GM20000 (cell line): ENCODE measurements around the gene KIRREL2.
"Not testable (repeated sequence)": the region's sequence is repeated elsewhere in the genome, so short reads cannot be mapped to it uniquely, and the experiment has no call there.

ENCODE experiments used
- DNase-seq: peaks from one replicate; pipeline ENCODE4 v3.0.0; 2012; ENCODE audit warnings: low spot score
- TF ChIP-seq, protein P1 (sequence below): IDR thresholded peaks from 2 replicates; pipeline ENCODE4 v1.5.1; 2012; ENCODE audit warnings: mild to moderate bottlenecking, control low read depth; ENCODE audit errors: extremely low read depth, missing control alignments

KIRREL2 gene

DNA sequence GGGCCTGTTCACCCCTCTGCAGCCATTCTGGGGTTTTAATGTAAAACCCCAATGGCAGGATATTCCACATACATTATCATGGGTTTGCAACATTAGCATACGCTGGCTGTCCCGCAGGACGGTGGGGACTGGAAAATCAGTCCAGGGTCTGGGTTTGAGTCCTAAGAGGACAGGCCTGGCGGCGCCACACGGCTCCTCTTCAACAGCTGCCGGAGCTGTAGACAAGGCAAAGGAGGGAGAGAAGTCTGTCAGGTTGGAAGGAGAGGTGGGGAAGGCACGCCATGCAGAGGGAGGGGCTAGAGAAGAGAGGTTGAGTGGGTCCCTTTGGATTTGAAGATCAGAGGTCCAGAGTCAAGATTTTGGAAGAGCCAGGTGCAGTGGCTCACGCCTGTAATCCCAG lies 31.7 kb downstream of the KIRREL2 start:
- TF ChIP-seq, protein P1, sequence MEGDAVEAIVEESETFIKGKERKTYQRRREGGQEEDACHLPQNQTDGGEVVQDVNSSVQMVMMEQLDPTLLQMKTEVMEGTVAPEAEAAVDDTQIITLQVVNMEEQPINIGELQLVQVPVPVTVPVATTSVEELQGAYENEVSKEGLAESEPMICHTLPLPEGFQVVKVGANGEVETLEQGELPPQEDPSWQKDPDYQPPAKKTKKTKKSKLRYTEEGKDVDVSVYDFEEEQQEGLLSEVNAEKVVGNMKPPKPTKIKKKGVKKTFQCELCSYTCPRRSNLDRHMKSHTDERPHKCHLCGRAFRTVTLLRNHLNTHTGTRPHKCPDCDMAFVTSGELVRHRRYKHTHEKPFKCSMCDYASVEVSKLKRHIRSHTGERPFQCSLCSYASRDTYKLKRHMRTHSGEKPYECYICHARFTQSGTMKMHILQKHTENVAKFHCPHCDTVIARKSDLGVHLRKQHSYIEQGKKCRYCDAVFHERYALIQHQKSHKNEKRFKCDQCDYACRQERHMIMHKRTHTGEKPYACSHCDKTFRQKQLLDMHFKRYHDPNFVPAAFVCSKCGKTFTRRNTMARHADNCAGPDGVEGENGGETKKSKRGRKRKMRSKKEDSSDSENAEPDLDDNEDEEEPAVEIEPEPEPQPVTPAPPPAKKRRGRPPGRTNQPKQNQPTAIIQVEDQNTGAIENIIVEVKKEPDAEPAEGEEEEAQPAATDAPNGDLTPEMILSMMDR = no peak
- DNase-seq = no peak

DNA sequence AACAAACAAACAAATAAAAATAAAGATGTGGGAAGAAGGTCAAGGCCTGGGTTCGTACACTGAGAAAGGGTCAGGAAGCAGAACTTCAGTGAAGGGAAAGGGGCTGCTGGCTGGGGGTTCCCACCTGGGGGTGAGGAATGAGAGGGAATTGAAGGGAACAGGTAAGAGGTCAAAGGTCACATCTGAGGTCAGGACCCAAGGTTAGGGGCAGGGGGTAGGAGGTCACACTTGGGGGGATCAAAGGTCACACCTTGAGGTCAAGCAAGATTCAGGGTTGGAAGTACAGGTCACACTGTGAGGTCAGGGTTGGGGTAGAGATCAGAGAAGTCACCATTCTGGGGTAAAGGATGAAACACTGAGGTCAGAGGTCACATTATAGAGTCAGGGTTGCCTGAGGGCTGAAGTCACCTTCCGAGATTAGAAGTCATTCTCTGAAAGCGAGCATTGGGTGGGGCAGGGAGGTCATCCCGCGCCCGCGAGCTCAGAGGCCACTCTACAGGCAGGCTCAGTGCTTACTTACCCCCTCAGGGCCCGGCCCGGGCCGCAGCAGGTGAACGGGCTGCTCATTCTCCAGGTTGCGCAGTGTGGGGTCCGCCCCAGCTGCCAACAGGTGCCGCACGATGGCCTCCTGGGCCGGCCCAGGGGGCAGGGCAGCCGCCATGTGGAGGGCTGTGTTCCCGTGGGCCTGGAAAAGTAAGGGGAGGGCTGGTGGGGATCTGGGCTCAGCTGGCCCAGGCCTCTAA lies 32.8 kb downstream of the KIRREL2 start:
- no peak for DNase-seq
- TF ChIP-seq, protein P1 = no peak

DNA sequence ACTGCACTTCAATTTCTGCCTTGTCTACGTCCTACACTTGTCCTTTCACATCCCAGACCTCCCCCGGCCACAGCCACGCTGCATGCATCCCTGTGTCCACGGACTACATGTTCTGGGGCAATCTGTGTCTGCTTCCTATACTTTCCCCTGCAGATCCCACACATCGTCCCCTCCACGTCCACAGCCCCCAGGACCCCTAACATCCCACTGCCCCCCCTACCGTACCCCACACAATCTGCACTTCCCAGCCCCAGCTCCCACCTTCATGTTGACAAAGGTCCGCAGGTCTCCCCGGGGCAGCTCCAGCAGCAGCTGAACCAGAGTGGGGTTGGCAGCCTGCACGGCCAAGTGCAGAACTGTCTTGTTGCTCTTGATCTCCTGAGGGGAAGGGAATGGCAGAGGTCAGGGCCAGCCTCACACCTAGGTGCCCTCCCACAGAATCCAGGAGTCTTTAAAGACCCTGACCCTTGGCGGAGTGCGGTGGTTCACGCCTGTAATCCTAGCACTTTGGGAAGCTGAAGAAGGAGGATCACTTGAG lies 33.5 kb downstream of the KIRREL2 start:
- TF ChIP-seq, protein P1 = no peak
- no peak for DNase-seq

DNA sequence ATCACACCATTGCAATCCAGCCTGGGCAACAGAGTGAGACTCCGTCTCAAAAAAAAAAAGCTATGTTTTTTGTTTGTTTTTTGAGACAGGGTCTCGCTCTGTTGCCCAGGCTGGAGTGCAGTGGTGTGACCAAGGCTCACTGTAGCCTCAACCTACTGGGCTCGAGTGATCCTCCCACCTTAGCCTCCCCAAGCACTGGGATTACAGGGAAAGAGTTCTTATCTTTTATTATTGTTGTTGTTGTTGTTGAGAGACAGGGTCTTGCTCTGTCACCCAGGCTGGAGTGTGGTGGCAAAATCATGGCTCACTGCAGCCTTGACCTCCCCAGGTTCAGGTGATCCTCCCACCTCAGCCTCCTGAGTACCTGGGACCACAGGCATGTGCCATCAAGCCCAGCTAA lies 35.1 kb downstream of the KIRREL2 start:
- DNase-seq = not testable (repeated sequence)

DNA sequence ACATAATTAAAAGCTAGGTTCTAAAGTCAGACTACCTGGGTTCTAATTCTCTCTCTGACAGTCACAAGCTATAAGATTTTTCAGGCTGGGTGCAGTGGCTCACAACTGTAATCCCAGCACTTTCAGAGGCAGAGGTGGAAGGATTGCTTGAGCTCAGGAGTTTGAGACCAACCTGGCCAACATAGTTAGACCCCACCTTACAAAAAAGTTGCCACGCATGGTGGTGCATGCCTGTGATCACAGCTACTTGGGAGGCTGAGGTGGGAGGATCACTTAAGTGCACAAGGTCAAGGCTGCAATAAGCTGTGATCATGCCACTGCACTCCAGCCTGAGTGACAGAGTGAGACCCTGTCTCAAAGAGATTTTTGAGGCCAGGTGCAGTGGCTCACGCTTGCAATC lies 37.6 kb downstream of the KIRREL2 start:
- no peak for DNase-seq
- TF ChIP-seq, protein P1 = no peak

DNA sequence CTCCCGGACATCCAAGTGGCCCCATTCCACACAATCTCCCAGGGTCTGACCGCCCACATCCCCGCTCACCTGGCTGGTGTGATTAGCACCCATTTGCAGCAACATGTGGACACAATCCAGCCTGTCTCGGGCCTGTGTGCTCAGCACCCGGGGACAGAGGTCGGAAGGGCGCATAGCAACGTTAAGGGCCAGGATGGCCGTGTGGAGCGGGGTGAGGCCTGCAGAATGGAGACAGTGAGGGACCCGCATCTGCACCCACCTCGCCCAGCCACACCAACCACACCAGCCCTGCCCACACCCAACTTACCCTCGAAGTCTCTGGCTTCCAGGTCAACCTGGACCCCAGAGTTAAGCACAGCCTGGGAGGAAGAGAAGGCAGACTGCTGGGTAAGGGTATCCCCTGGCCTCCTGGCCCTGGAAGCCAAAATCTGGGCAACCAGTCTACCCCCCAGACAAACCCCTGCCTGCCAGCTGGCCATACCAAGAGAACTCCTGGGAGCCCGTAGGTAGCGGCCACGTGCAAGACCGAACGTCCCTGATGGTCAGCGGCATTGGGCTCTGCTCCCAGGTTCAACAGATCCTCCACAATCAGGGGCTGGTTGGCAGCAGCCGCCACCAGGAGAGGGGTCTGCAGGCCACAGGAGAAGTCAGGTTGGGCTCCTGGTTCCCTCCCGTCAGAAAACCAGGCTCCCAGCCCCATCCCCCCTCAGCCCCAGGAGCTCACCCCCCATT lies 39.4 kb downstream of the KIRREL2 start:
- no peak for DNase-seq

DNA sequence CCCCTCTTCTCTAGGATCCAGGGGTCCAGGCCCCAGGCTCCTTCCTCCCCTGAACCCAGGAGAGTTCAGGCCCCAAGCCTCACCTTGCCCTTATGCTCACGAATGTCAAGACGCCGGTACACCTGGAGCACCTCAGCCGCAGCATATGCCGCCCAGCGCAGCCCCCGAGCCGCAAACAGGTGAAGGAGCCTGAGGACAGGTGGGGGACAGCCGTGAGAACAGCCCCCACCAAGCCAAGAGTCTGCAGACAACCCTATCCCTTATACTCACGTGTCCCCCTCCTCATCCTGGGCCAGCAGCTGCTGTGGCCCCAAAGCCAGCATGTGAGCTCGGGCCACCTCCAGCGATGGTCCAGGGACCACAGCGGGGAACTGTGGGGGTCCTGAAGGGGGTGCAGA lies 39.9 kb downstream of the KIRREL2 start:
- TF ChIP-seq, protein P1 = no peak
- no peak for DNase-seq

More for the DNA sequence above, 39.4 kb downstream of the KIRREL2 start:
- TF ChIP-seq, protein P1 = no peak
